ENCODE measurements around the gene SLC25A17. TPM values are rescaled to one million over a fixed set of nuclear protein-coding genes. Genes with fewer than 3 reads are reported as not detected.
"Not testable (repeated sequence)": the region's sequence is repeated elsewhere in the genome, so short reads cannot be mapped to it uniquely, and the experiment has no call there.

SLC25A17 gene
- polyA plus RNA-seq, 1 experiment = 28.8 TPM

DNA sequence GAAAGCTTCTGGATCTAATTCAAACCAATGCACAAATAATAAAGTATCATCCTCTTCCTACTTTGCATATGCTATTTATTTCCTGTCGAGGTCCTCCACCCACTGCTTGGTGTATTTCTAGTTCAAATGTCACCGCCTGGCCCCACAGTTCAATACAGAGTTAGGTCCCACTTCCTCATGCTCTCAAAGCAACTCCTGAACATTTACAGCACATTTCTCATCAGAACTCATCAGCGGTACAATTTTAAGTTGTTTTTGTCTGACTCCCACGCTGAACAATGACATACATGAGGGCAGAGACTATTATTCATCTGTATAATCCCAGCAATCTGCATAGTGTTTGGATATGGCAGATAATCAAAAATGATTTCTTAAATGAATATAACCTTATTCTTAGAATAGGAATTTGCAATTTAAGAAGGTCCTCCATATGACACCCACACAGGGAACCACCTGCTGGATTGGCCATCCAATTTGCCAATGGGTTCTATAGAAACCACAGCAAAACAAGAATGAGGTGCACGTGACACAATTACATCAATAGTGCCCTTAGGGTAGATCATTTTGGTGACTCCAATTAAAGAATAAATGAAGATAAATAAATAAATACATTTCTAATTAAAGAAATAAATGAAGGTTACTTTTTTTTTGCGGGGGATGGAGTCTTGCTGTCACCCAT is 54.2 kb downstream of the SLC25A17 start:
- no peak overlapping the region for H3K27ac ChIP-seq (ENCODE audit: low read depth, low read length)
- H3K27me3 ChIP-seq (ENCODE audit: control insufficient read depth, insufficient read depth, low read length) = no peaks in the 10 kb centered on the region
- CTCF ChIA-PET = no interaction called here
- H3K9me3 ChIP-seq (ENCODE audit: control insufficient read depth, insufficient read depth, low read length) = no peaks in the 10 kb centered on the region
- TF ChIP-seq CTCF (IDR thresholded peaks at IDR 0.05; ENCODE audit: low read depth, low read length) = no peak
- no peak overlapping the region for H3K4me3 ChIP-seq (ENCODE audit: low read depth, low read length)
- POLR2A ChIA-PET = no interaction called here
- no peak for DNase-seq (ENCODE audit: low read depth, low spot score)

DNA sequence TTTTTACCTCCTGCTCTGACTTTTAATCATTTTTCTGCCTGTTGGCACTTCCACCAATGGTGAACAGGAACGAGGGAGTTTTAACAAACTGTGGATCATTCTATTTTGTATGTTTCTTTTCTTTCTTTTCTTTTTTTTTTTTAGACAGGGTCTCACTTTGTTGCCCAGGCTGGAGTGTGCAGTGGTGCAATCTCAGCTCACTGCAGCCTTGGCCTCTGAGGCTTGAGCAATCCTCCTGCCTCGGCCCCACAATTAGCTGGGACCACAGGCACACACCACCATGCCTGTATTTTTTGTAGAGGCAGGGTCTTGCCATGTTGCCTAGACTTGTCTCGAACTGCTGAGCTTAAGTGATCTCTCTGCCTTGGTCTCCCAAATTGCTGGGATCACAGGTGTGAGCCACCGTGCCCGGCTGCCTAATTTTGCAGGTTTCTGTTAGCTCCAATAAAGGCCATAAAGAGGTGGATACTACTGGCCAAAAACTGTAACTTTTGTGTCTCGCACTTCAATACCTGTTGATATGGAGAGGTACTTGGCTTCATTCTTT is 59.8 kb downstream of the SLC25A17 start:
- H3K27ac ChIP-seq (ENCODE audit: low read depth, low read length) = no peak overlapping the region
- no peak overlapping the region for H3K4me3 ChIP-seq (ENCODE audit: low read depth, low read length)
- no peaks in the 10 kb centered on the region for H3K9me3 ChIP-seq (ENCODE audit: control insufficient read depth, insufficient read depth, low read length)
- DNase-seq (ENCODE audit: low read depth, low spot score) = no peak
- ChIA-PET CTCF (interaction anchor here (0.6 to 2.5 kb wide), 12 partner anchors 9 to 323 kb away, joined by 3 to 49 read pairs (median 8); no protein-coding TSS in a partner anchor), POLR2A (interaction anchor here (0.7 kb wide), 1 partner anchor 50 kb away, joined by 4 read pairs; no protein-coding TSS in a partner anchor)
- no peak for TF ChIP-seq CTCF (IDR thresholded peaks at IDR 0.05; ENCODE audit: low read depth, low read length)
- H3K27me3 ChIP-seq (ENCODE audit: control insufficient read depth, insufficient read depth, low read length) = no peaks in the 10 kb centered on the region

DNA sequence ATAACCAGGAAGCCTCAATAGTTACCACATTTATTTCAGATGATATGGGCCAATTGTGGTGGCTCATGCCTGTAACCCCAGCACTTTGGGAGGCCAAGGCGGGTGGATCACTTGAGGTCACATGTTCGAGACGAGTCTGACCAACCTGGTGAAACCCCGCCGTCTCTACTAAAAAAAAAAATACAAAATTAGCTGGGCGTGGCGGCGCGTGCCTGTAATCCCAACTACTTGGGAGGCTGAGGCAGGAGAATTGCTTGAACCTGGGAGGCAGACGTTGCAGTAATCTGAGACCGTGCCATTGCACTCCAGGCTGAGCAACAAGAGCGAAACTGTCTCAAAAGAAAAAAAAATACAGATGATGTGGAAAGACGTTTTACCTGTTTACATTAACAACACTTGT is 60.3 kb downstream of the SLC25A17 start:
- CTCF ChIA-PET = interaction anchor here (1.1 to 2.5 kb wide), 5 partner anchors 8 to 322 kb away, joined by 9 to 49 read pairs (median 22); no protein-coding TSS in a partner anchor
- DNase-seq (ENCODE audit: low read depth, low spot score); H3K27ac ChIP-seq (ENCODE audit: low read depth, low read length); H3K4me3 ChIP-seq (ENCODE audit: low read depth, low read length); POLR2A ChIA-PET; H3K9me3 ChIP-seq (ENCODE audit: control insufficient read depth, insufficient read depth, low read length); H3K27me3 ChIP-seq (ENCODE audit: control insufficient read depth, insufficient read depth, low read length): not testable (repeated sequence)

GRCh38 chr22:40758390-40758789 is 60.8 kb downstream of the SLC25A17 start:
- ChIA-PET CTCF (interaction anchor here (1.0 to 2.3 kb wide), 2 partner anchors 75 to 103 kb away, joined by 3 to 22 read pairs; no protein-coding TSS in a partner anchor), POLR2A (no interaction called here)
- no peak for DNase-seq (ENCODE audit: low read depth, low spot score)
- no peaks in the 10 kb centered on the region for H3K9me3 ChIP-seq (ENCODE audit: control insufficient read depth, insufficient read depth, low read length)
- no peaks in the 10 kb centered on the region for H3K27me3 ChIP-seq (ENCODE audit: control insufficient read depth, insufficient read depth, low read length)
- no peak for TF ChIP-seq CTCF (IDR thresholded peaks at IDR 0.05; ENCODE audit: low read depth, low read length)
- H3K27ac ChIP-seq (ENCODE audit: low read depth, low read length) = no peak overlapping the region
- no peak overlapping the region for H3K4me3 ChIP-seq (ENCODE audit: low read depth, low read length)

GRCh38 chr22:40757071-40757470 is 62.1 kb downstream of the SLC25A17 start:
- ChIA-PET POLR2A (interaction anchor here (0.9 to 1.5 kb wide), 3 partner anchors 10 to 105 kb away, joined by 4 to 5 read pairs (median 4); partner anchors contain the start of genes ST13 and XPNPEP3), CTCF (interaction anchor here (1.0 to 2.3 kb wide), 4 partner anchors 74 to 233 kb away, joined by 3 to 22 read pairs (median 3); no protein-coding TSS in a partner anchor)
- Histone ChIP-seq H3K9me3 (ENCODE audit: control insufficient read depth, insufficient read depth, low read length) (no peaks in the 10 kb centered on the region), H3K4me3 (ENCODE audit: low read depth, low read length) (no peak overlapping the region), H3K27me3 (ENCODE audit: control insufficient read depth, insufficient read depth, low read length) (no peaks in the 10 kb centered on the region), H3K27ac (ENCODE audit: low read depth, low read length) (no peak overlapping the region)
- TF ChIP-seq CTCF (IDR thresholded peaks at IDR 0.05; ENCODE audit: low read depth, low read length) = no peak
- DNase-seq (ENCODE audit: low read depth, low spot score) = no peak

Data from AG04450 (cell line).